CD4-positive, alpha-beta T cell (primary cell): ENCODE measurements around the gene ARHGEF2. TPM values are rescaled to one million over a fixed set of nuclear protein-coding genes. Genes with fewer than 3 reads are reported as not detected.
"Not testable (repeated sequence)": the region's sequence is repeated elsewhere in the genome, so short reads cannot be mapped to it uniquely, and the experiment has no call there.

Experiments
- ATAC-seq: fragments of 200-7000 bp; cut with Tn5 transposase; one replicate; pipeline ENCODE4 v1.10.0; 2022; ENCODE audit warnings: mild to moderate bottlenecking; ENCODE audit not compliant: poor library complexity
- CTCF ChIA-PET: fragments of 350-600 bp; sonication (Branson Sonifier 250); formaldehyde crosslinking; loops from one replicate; lab custom pipeline; 2021; ENCODE audit warnings: antibody characterized with exemption, inconsistent platforms; lab: Charles Lee
- POLR2A ChIA-PET: fragments of 350-600 bp; sonication (Branson Sonifier 250); formaldehyde crosslinking; loops from one replicate; lab custom pipeline; 2021; ENCODE audit warnings: antibody characterized with exemption, inconsistent platforms; lab: Charles Lee
- DNase-seq, 14 experiments: peaks; one replicate each; pipeline ENCODE4 v3.0.0-alpha.2; 2013 to 2020; ENCODE audit warnings: mixed read lengths in 2 of 14
- H3K27ac ChIP-seq, 2 donors: one replicate each; pipeline versions ENCODE4 v1.5.1 to v1.7.0; 2013; ENCODE audit warnings: low read length in 2 of 2, low read depth in 1 of 2, mild to moderate bottlenecking in 1 of 2
- H3K27me3 ChIP-seq, 2 experiments: 1 replicate in 1 of 2; 2 replicates in 1 of 2; pipeline versions ENCODE4 v1.6.1 to v1.7.0; 2013; ENCODE audit warnings: low read length in 2 of 2, control low read depth in 1 of 2, mild to moderate bottlenecking in 1 of 2, moderate library complexity in 1 of 2; ENCODE audit not compliant: insufficient read depth in 2 of 2, control insufficient read depth in 1 of 2
- H3K36me3 ChIP-seq: one replicate; pipeline ENCODE4 v1.6.1; 2013; ENCODE audit warnings: low read length, control low read depth; ENCODE audit not compliant: insufficient read depth
- H3K4me1 ChIP-seq: one replicate; pipeline ENCODE4 v1.6.1; 2013; ENCODE audit warnings: low read length, control low read depth; ENCODE audit not compliant: insufficient read depth
- H3K4me3 ChIP-seq: one replicate; pipeline ENCODE4 v1.5.1; 2013; ENCODE audit warnings: mild to moderate bottlenecking, low read length, moderate library complexity
- H3K9me3 ChIP-seq, 2 experiments: 1 replicate in 1 of 2; 2 replicates in 1 of 2; pipeline versions ENCODE4 v1.6.1 to v1.7.0; 2013; ENCODE audit warnings: low read length in 2 of 2, mild to moderate bottlenecking in 2 of 2, control low read depth in 1 of 2, moderate library complexity in 1 of 2; ENCODE audit not compliant: control insufficient read depth in 1 of 2, insufficient read depth in 1 of 2
- H3K27ac Mint-ChIP-seq: one replicate; pipeline ENCODE4 v1.8.0; 2020; ENCODE audit warnings: mixed read lengths
- H3K27me3 Mint-ChIP-seq: one replicate; pipeline ENCODE4 v1.8.0; 2021; ENCODE audit warnings: mixed read lengths
- H3K36me3 Mint-ChIP-seq: one replicate; pipeline ENCODE4 v1.8.0; 2021; ENCODE audit warnings: low read depth, mixed read lengths
- H3K4me1 Mint-ChIP-seq: one replicate; pipeline ENCODE4 v1.8.0; 2021; ENCODE audit warnings: low read depth, mixed read lengths
- H3K4me3 Mint-ChIP-seq: one replicate; pipeline ENCODE4 v1.8.0; 2020; ENCODE audit warnings: mild to moderate bottlenecking, mixed read lengths
- H3K9me3 Mint-ChIP-seq: one replicate; pipeline ENCODE4 v1.8.0; 2020; ENCODE audit warnings: mixed read lengths
- intact Hi-C, 2 experiments: fragments of 100-400 bp; cut with DNase I in 1 of 2; cut with micrococcal nuclease in 1 of 2; formaldehyde crosslinking; loops; one replicate each; pipeline versions ENCODE4 v1.15.1 to v1.9.0; 2023 to 2025; cut with DNase I, micrococcal nuclease
- total RNA-seq, 174 experiments: library from RNA in 2 of 174; stranded (reverse) in 2 of 174; gene quantifications; one replicate each; pipeline ENCODE4 v1.2.3 and lab custom pipeline; 2021 to 2026
- TF ChIP-seq, protein P1 (sequence below): fragments of 200-600 bp; IDR thresholded peaks from one replicate; pipeline ENCODE4 v1.8.0; 2022; ENCODE audit warnings: antibody characterized with exemption, mild to moderate bottlenecking

The ARHGEF2 gene
- total RNA-seq, 2 experiments from 2014 or later, result 54.8 to 62.4 TPM

DNA sequence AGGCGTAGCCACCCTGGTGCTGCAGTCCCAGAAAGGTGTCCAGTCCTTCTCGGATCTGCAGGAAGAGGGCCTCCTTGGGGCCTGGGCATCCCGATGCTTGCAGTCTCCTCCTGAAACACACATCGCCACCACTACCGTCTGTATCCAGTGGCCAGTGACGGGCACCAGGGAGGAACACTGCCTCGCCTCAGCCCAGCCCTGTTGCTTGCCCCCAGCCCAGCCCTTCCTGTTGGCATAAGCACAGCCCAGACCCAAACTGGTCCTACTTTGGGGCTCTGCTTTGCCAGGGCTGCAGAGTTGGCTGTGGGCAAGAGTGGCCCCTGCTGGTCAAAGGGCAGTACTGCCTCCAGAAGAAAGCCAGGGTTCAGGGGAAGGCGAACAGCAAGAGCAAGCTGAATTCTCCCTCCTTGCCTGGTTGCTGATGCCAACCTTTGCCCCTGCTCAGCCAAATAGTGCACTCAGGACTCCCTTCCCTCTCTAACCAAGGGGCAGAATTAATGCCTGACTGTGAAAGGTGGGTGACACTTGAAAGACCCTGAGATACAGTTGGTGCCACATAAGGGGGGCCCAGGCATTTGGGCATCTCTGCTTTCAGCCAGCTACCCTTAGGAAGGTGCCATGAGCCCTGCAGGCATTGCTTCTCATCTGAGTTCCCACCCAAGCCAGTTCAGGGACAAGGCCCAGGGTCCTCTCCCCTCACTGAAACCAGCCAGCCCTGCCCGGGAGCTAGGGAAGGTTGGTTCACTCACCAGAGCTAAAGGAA is 11.1 kb upstream of the ARHGEF2 start:
- CTCF ChIA-PET, result interaction anchor here (0.6 to 1.8 kb wide), 26 partner anchors 9 to 114 kb away, joined by 3 to 13 read pairs (median 4); partner anchors contain the start of genes ARHGEF2, KHDC4 and RIT1

DNA sequence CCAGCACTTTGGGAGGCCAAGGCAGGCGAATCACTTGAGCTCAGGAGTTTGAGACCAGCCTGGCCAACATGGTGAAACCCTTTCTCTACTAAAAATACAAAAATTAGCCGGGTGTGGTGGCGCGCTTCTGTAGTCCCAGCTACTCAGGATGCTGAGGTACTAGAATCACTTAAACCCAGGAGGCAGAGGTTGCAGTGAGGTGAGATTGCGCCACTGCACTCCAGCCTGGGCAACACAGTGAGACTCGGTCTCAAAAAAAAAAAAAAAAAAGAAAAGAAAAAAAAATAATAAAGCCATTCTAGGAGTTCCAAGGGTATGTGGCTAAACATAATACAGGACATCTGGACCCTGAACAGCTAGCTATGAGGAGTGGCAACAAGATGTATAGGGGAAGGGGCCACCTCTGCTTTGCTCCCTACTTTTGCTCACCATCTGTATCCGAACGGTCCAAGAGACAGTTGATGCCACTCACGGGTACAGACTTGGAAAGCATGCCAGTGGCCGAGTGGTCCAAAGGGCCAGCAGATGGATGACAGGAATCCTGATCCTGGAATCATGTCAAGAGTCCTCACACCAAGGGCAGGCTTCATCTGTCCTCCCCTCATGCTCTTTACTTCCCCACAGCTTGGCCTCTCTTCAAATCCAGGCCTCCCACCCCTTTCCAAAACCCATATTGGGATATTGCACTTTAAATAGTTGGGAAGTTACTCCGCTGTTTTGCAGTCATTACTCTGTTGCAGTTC is 6.7 kb upstream of the ARHGEF2 start:
- H3K4me3 Mint-ChIP-seq, intact Hi-C loops, H3K27me3 Mint-ChIP-seq, DNase-seq, H3K36me3 ChIP-seq, H3K36me3 Mint-ChIP-seq, H3K27me3 ChIP-seq, H3K9me3 ChIP-seq, H3K9me3 Mint-ChIP-seq, H3K4me3 ChIP-seq, ATAC-seq, H3K27ac ChIP-seq: not testable (repeated sequence)
- ChIA-PET POLR2A (interaction anchor here (1.3 kb wide), 1 partner anchor 9 kb away, joined by 7 read pairs; no protein-coding TSS in a partner anchor), CTCF (interaction anchor here (1.3 to 3.9 kb wide), 3 partner anchors 11 to 81 kb away, joined by 4 to 15 read pairs (median 7); no protein-coding TSS in a partner anchor)
- peaks cover 58% of the 10 kb centered on the region for H3K4me1 ChIP-seq
- Mint-ChIP-seq H3K4me1 (peaks cover 53% of the 10 kb centered on the region), H3K27ac (peak overlapping the region; percentile 58)

More for the DNA sequence above, 11.1 kb upstream of the ARHGEF2 start:
- Histone ChIP-seq H3K36me3 (no peaks in the 10 kb centered on the region), H3K9me3 (no peaks in the 10 kb centered on the region), H3K4me1 (peaks cover 15% of the 10 kb centered on the region), H3K27ac (no peak overlapping the region), H3K4me3 (no peak overlapping the region), H3K27me3 (no peaks in the 10 kb centered on the region)
- DNase-seq (peak; percentile 67 to 89 (median 76)), ATAC-seq (peak; percentile 100)
- H3K4me3 Mint-ChIP-seq, result no peak overlapping the region
- intact Hi-C loops, result loop anchor here (1.0 to 2.0 kb wide), 4 partner anchors 11 to 55 kb away; partner anchors contain the start of genes ARHGEF2 (in 1 of the 2) and KHDC4 (in 1 of the 2)
- H3K4me1 Mint-ChIP-seq, result peaks cover 11% of the 10 kb centered on the region
- no peaks in the 10 kb centered on the region for H3K36me3 Mint-ChIP-seq
- no peaks in the 10 kb centered on the region for H3K27me3 Mint-ChIP-seq
- POLR2A ChIA-PET, result interaction anchor here (0.6 to 1.8 kb wide), 11 partner anchors 13 to 68 kb away, joined by 3 to 13 read pairs (median 4); partner anchors contain the start of gene KHDC4
- no peak overlapping the region for H3K27ac Mint-ChIP-seq
- TF ChIP-seq, protein P1, sequence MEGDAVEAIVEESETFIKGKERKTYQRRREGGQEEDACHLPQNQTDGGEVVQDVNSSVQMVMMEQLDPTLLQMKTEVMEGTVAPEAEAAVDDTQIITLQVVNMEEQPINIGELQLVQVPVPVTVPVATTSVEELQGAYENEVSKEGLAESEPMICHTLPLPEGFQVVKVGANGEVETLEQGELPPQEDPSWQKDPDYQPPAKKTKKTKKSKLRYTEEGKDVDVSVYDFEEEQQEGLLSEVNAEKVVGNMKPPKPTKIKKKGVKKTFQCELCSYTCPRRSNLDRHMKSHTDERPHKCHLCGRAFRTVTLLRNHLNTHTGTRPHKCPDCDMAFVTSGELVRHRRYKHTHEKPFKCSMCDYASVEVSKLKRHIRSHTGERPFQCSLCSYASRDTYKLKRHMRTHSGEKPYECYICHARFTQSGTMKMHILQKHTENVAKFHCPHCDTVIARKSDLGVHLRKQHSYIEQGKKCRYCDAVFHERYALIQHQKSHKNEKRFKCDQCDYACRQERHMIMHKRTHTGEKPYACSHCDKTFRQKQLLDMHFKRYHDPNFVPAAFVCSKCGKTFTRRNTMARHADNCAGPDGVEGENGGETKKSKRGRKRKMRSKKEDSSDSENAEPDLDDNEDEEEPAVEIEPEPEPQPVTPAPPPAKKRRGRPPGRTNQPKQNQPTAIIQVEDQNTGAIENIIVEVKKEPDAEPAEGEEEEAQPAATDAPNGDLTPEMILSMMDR, result peak; percentile 91
- no peaks in the 10 kb centered on the region for H3K9me3 Mint-ChIP-seq

- H3K27ac Mint-ChIP-seq, result peak overlapping the region; percentile 86
- H3K4me1 Mint-ChIP-seq, result peaks cover 56% of the 10 kb centered on the region
- ChIA-PET POLR2A (interaction anchor here (1.3 kb wide), 1 partner anchor 8 kb away, joined by 7 read pairs; no protein-coding TSS in a partner anchor), CTCF (interaction anchor here (1.3 to 3.9 kb wide), 3 partner anchors 10 to 82 kb away, joined by 4 to 15 read pairs (median 7); no protein-coding TSS in a partner anchor)
- DNase-seq (no peak), ATAC-seq (no peak)
- TF ChIP-seq, protein P1, result no peak
- H3K36me3 Mint-ChIP-seq, result peaks cover 2% of the 10 kb centered on the region
- H3K9me3 ChIP-seq, result no peaks in the 10 kb centered on the region
- no peak overlapping the region for H3K4me3 ChIP-seq
- H3K27ac ChIP-seq, result no peak overlapping the region
- H3K9me3 Mint-ChIP-seq, result no peaks in the 10 kb centered on the region
- no peaks in the 10 kb centered on the region for H3K27me3 Mint-ChIP-seq
- H3K36me3 ChIP-seq, result no peaks in the 10 kb centered on the region
- H3K4me1 ChIP-seq, result peaks cover 58% of the 10 kb centered on the region
- intact Hi-C loops, result no loop called here
- H3K27me3 ChIP-seq, result no peaks in the 10 kb centered on the region
- no peak overlapping the region for H3K4me3 Mint-ChIP-seq
Measured at GRCh38 chr1:155984341-155984740, 6.0 kb upstream of the ARHGEF2 start.
